Suppressor macrophage (primary cell): ENCODE data around the gene DSC3.

Source experiments
- DNase-seq, 4 experiments: peaks; one replicate each; pipeline ENCODE4 v3.0.0-alpha.2; 2020 to 2022

DSC3 gene

GRCh38 chr18:30969670-30970170 is 72.8 kb downstream of the DSC3 start:
- no peak for DNase-seq

- no peak for DNase-seq
These were observed 74.8 kb downstream of the DSC3 start for GRCh38 chr18:30967701-30968100.

GRCh38 chr18:30965237-30965636 is 77.3 kb downstream of the DSC3 start:
- DNase-seq: no peak

GRCh38 chr18:30960661-30961060 is 81.9 kb downstream of the DSC3 start:
- no peak for DNase-seq

GRCh38 chr18:30957066-30957465 is 85.5 kb downstream of the DSC3 start:
- DNase-seq: no peak

- DNase-seq: no peak
These were observed 88.3 kb downstream of the DSC3 start for GRCh38 chr18:30954262-30954661.

GRCh38 chr18:30945761-30946160 is 96.8 kb downstream of the DSC3 start:
- no peak for DNase-seq

- no peak for DNase-seq
These were observed 97.6 kb downstream of the DSC3 start for GRCh38 chr18:30944773-30945417.

- DNase-seq: no peak
These were observed 101.5 kb downstream of the DSC3 start for GRCh38 chr18:30940952-30941539.
